Central memory CD4-positive, alpha-beta T cell (primary cell): ENCODE data around the gene MED22.
"Not testable (repeated sequence)": the region's sequence is repeated elsewhere in the genome, so short reads cannot be mapped to it uniquely, and the experiment has no call there.

ENCODE experiments used
- DNase-seq: peaks from one replicate; pipeline ENCODE4 v3.0.0; 2022
- total RNA-seq, 3 experiments: gene quantifications; one replicate each; lab custom pipeline; 2026; lab: John Stamatoyannopoulos, UW

Gene MED22
- total RNA-seq = 35.1 to 69.0 (median 59.5) reads per million in 3 experiments

GRCh38 chr9:133347985-133348717 lies at the start of gene MED22, which contains the start of gene RPL7A:
Gene MED22, minus strand, starts transcription at chr9:133348131. Its CDS starts 1,469 bp downstream, at chr9:133346662.
Gene RPL7A, plus strand, starts transcription at chr9:133348218. Its CDS starts 26 bp downstream, at chr9:133348244.
- peak; percentile 91 for DNase-seq

- DNase-seq = no peak
These were observed 49.4 kb upstream of the MED22 start for GRCh38 chr9:133397370-133397769.

- DNase-seq = no peak
These were observed 49.0 kb upstream of the MED22 start for GRCh38 chr9:133396952-133397351.

GRCh38 chr9:133394687-133395271 lies 46.8 kb upstream of the MED22 start:
- no peak for DNase-seq

- DNase-seq = no peak
These were observed 45.5 kb upstream of the MED22 start for GRCh38 chr9:133393399-133393798.

- DNase-seq = not testable (repeated sequence)
These were observed 44.4 kb upstream of the MED22 start for GRCh38 chr9:133392308-133392707.

- not testable (repeated sequence) for DNase-seq
These were observed 43.5 kb upstream of the MED22 start for GRCh38 chr9:133391449-133391848.

- DNase-seq = no peak
These were observed 42.8 kb upstream of the MED22 start for GRCh38 chr9:133390713-133391112.

- no peak for DNase-seq
These were observed 41.6 kb upstream of the MED22 start for GRCh38 chr9:133389562-133389961.

GRCh38 chr9:133389025-133389557 lies 41.2 kb upstream of the MED22 start:
- DNase-seq = no peak

GRCh38 chr9:133387680-133388079 lies 39.7 kb upstream of the MED22 start:
- no peak for DNase-seq

- no peak for DNase-seq
These were observed 38.4 kb upstream of the MED22 start for GRCh38 chr9:133386338-133386737.

GRCh38 chr9:133385452-133385851 lies 37.5 kb upstream of the MED22 start:
- no peak for DNase-seq

- no peak for DNase-seq
These were observed 36.9 kb upstream of the MED22 start for GRCh38 chr9:133384736-133385321.

GRCh38 chr9:133383438-133383837 lies 35.5 kb upstream of the MED22 start:
- no peak for DNase-seq

GRCh38 chr9:133382507-133383141 lies 34.7 kb upstream of the MED22 start:
- DNase-seq = no peak

- no peak for DNase-seq
These were observed 32.8 kb upstream of the MED22 start for GRCh38 chr9:133380734-133381133.

GRCh38 chr9:133379153-133380086 lies 31.5 kb upstream of the MED22 start:
- DNase-seq = no peak

- no peak for DNase-seq
These were observed 30.6 kb upstream of the MED22 start for GRCh38 chr9:133378408-133378962.

- no peak for DNase-seq
These were observed 29.8 kb upstream of the MED22 start for GRCh38 chr9:133377721-133378216.

- DNase-seq = not testable (repeated sequence)
These were observed 29.3 kb upstream of the MED22 start for GRCh38 chr9:133377280-133377679.
